ENCODE measurements around the gene MPC1L. TPM values are rescaled to one million over a fixed set of nuclear protein-coding genes. Genes with fewer than 3 reads are reported as not detected.
A peak's percentile ranks its signal among the peaks of the same experiment; 100 is the strongest.

MPC1L gene
- total and polyA plus RNA-seq, 8 donors = not detected

DNA sequence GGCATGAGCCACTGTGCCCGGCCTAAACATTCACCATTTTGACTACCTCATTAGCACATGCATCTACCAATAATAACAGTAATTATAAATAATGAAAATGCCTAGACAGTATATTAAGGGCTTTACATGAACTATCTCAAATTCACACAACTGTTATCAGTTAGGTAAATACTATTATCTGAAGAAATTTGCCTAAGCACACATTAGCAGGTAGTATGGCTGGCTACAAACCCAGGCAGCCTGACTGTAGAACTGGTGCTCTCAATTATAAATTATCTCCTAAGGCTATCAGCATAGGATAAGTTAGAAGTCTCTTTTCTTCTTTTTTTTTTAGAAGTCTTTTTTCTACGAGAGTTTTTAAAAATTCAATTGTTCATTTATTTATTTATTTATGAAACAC lies 38.3 kb downstream of the MPC1L start:
- DNase-seq = no peak
- H3K36me3 ChIP-seq = peaks cover 5 to 84% (median 76%) of the 10 kb centered on the region in 4 donors
- no peak overlapping the region for H3K4me3 ChIP-seq
- H3K27me3 ChIP-seq = peaks cover 0 to 5% (median 0%) of the 10 kb centered on the region in 3 donors
- 61 to 74% (median 71%) methylated on average over 2 of the region's 2 CpGs for WGBS, 5 donors
- TF ChIP-seq EP300 (IDR thresholded peaks at IDR 0.05) = no peak
- H3K4me1 ChIP-seq = no peaks in the 10 kb centered on the region
- H3K9me3 ChIP-seq = no peaks in the 10 kb centered on the region
- intact Hi-C loops (cut with DNase I; ENCODE audit: low total_unique reads) = no loop called here
- H3K27ac ChIP-seq = no peak overlapping the region

- 94 to 98% (median 98%) methylated on average over 3 of the region's 3 CpGs for WGBS, 5 donors
- Histone ChIP-seq H3K27me3 (no peaks in the 10 kb centered on the region), H3K9me3 (no peaks in the 10 kb centered on the region), H3K27ac (no peak overlapping the region), H3K4me3 (no peak overlapping the region), H3K36me3 (peaks cover 5 to 85% (median 76%) of the 10 kb centered on the region in 4 donors), H3K4me1 (no peaks in the 10 kb centered on the region)
- TF ChIP-seq EP300 (IDR thresholded peaks at IDR 0.05) (no peak), POLR2A (IDR thresholded peaks at IDR 0.05) (no peak), POLR2AphosphoS5 (IDR thresholded peaks at IDR 0.05) (no peak)
- TF ChIP-seq, protein P1, sequence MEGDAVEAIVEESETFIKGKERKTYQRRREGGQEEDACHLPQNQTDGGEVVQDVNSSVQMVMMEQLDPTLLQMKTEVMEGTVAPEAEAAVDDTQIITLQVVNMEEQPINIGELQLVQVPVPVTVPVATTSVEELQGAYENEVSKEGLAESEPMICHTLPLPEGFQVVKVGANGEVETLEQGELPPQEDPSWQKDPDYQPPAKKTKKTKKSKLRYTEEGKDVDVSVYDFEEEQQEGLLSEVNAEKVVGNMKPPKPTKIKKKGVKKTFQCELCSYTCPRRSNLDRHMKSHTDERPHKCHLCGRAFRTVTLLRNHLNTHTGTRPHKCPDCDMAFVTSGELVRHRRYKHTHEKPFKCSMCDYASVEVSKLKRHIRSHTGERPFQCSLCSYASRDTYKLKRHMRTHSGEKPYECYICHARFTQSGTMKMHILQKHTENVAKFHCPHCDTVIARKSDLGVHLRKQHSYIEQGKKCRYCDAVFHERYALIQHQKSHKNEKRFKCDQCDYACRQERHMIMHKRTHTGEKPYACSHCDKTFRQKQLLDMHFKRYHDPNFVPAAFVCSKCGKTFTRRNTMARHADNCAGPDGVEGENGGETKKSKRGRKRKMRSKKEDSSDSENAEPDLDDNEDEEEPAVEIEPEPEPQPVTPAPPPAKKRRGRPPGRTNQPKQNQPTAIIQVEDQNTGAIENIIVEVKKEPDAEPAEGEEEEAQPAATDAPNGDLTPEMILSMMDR (IDR thresholded peaks at IDR 0.05) = no peak
- intact Hi-C loops (cut with DNase I; ENCODE audit: low total_unique reads) = no loop called here
- DNase-seq = no peak
Observed at GRCh38 chrX:40663078-40663740, 40.0 kb downstream of the MPC1L start.

- DNase-seq = peak in 1 of 2 donors; percentile 38
- TF ChIP-seq EP300 (IDR thresholded peaks at IDR 0.05) = no peak
- TF ChIP-seq, protein P1 (IDR thresholded peaks at IDR 0.05) = peak in 1 of 7 experiments; percentile 12
- no peak for TF ChIP-seq POLR2AphosphoS5 (IDR thresholded peaks at IDR 0.05)
- Histone ChIP-seq H3K4me3 (no peak overlapping the region), H3K4me1 (no peaks in the 10 kb centered on the region), H3K36me3 (peaks cover 5 to 76% (median 70%) of the 10 kb centered on the region in 4 donors), H3K27ac (no peak overlapping the region), H3K27me3 (no peaks in the 10 kb centered on the region), H3K9me3 (no peaks in the 10 kb centered on the region)
- intact Hi-C loops (cut with DNase I; ENCODE audit: low total_unique reads) = no loop called here
- 58 to 73% (median 67%) methylated on average over 6 of the region's 6 CpGs for WGBS, 5 donors
Observed at GRCh38 chrX:40663880-40664630, 40.8 kb downstream of the MPC1L start.

DNA sequence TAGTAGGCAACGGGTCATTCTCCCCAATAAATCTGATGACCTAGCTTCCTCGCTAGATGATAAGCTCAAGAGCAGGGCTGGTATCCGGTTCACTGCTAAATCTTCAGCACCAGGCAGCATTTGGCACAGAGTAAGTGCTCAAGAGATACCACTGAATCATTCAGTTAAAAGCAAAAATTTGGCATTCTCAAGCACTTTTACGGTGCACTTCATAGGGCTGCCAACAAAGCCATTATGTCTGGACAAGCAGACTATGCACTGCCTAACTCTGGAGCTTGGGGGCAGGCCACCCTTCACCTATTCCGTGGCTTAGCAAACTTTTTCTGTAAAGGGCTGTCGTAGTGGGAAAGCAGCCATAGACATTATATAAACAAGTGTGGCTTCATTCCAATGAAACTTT lies 47.9 kb downstream of the MPC1L start:
- TF ChIP-seq, protein P1 (IDR thresholded peaks at IDR 0.05) = no peak
- no peak for TF ChIP-seq EP300 (IDR thresholded peaks at IDR 0.05)
- no peak for TF ChIP-seq POLR2A (IDR thresholded peaks at IDR 0.05)
- no peak for TF ChIP-seq POLR2AphosphoS5 (IDR thresholded peaks at IDR 0.05)
- H3K36me3 ChIP-seq = peaks cover 3 to 63% (median 55%) of the 10 kb centered on the region in 4 donors
- DNase-seq = peak in 1 of 2 donors; percentile 27
- no peak overlapping the region for H3K4me3 ChIP-seq
- H3K27ac ChIP-seq = no peak overlapping the region
- 25 to 46% (median 45%) methylated on average over 6 of the region's 6 CpGs for WGBS, 5 donors
- H3K27me3 ChIP-seq = no peaks in the 10 kb centered on the region
- intact Hi-C loops (cut with DNase I; ENCODE audit: low total_unique reads) = no loop called here
- H3K9me3 ChIP-seq = no peaks in the 10 kb centered on the region
- H3K4me1 ChIP-seq = peaks cover 0 to 13% (median 2%) of the 10 kb centered on the region in 4 donors

Other genes starting within 250 kb of the MPC1L start
- 100 to 1,000 TPM in 2 of 5 donors, 10 to 100 TPM in 3; 10.4 to 216 (median 97.8) TPM for gene ATP6AP2, start 42.5 kb upstream of the MPC1L start, total RNA-seq
- 10 to 100 TPM; 19.2 to 50.3 (median 22.3) TPM for gene ATP6AP2, start 42.5 kb upstream of the MPC1L start, polyA plus RNA-seq
- gene CXorf38, start 24.1 kb downstream of the MPC1L start, total RNA-seq = 10 to 100 TPM in 3 of 5 donors, 1 to 10 TPM in 1, under 1 TPM in 1; 0.89 to 20.2 (median 14.8) TPM
- gene CXorf38, start 24.1 kb downstream of the MPC1L start, polyA plus RNA-seq = 1 to 10 TPM; 3.8 to 8.1 (median 4.4) TPM
- gene MED14, start 112.1 kb downstream of the MPC1L start, total RNA-seq = 100 to 1,000 TPM in 1 of 5 donors, 10 to 100 TPM in 4; 36.8 to 107 (median 63.0) TPM
- gene MED14, start 112.1 kb downstream of the MPC1L start, polyA plus RNA-seq = 10 to 100 TPM in 1 of 3 donors, 1 to 10 TPM in 2; 5.5 to 12.5 (median 7.0) TPM